HG03095 (cell line): ENCODE measurements around the gene CRYAB.
"Not testable (repeated sequence)": the region's sequence is repeated elsewhere in the genome, so short reads cannot be mapped to it uniquely, and the experiment has no call there.

Experiments
- ATAC-seq: cut with Tn5 transposase; IDR thresholded peaks from one replicate; pipeline ENCODE4 v1.9.1; 2021; ENCODE audit warnings: moderate library complexity; ENCODE audit not compliant: unreplicated experiment

Gene CRYAB

GRCh38 chr11:111910676-111911562 is 651 bp downstream of the CRYAB start:
- ATAC-seq, result no peak

GRCh38 chr11:111909378-111909777 is 2.2 kb downstream of the CRYAB start:
- no peak for ATAC-seq

GRCh38 chr11:111908639-111909305 is 2.8 kb downstream of the CRYAB start:
- ATAC-seq, result no peak

- ATAC-seq, result no peak
These were observed 4.9 kb downstream of the CRYAB start for GRCh38 chr11:111906680-111907079.

GRCh38 chr11:111905411-111905810 is 6.2 kb downstream of the CRYAB start:
- no peak for ATAC-seq

- ATAC-seq, result no peak
These were observed 24.7 kb downstream of the CRYAB start for GRCh38 chr11:111886844-111887243.

- ATAC-seq, result no peak
These were observed 25.5 kb downstream of the CRYAB start for GRCh38 chr11:111886032-111886431.

- not testable (repeated sequence) for ATAC-seq
These were observed 26.5 kb downstream of the CRYAB start for GRCh38 chr11:111885053-111885452.

GRCh38 chr11:111882202-111882601 is 29.4 kb downstream of the CRYAB start:
- ATAC-seq, result no peak

- ATAC-seq, result no peak
These were observed 32.0 kb downstream of the CRYAB start for GRCh38 chr11:111879637-111879960.

GRCh38 chr11:111878849-111879636 is 32.5 kb downstream of the CRYAB start, which contains the start of the genes CFAP68 and FDXACB1:
CFAP68 (plus strand) TSS chr11:111879541; CDS start chr11:111879561, 20 bp downstream.
FDXACB1 (minus strand) TSS chr11:111879165; CDS start chr11:111879132, 33 bp downstream.
- peak; percentile 87 for ATAC-seq

- peak; percentile 2 for ATAC-seq
These were observed 33.2 kb downstream of the CRYAB start for GRCh38 chr11:111878385-111878848.

GRCh38 chr11:111871693-111872161 is 39.8 kb downstream of the CRYAB start:
- ATAC-seq, result no peak

GRCh38 chr11:111870886-111871692 is 40.5 kb downstream of the CRYAB start, which contains the start of gene ALG9:
ALG9 (minus strand) TSS chr11:111871581; CDS start chr11:111871482, 99 bp downstream.
- ATAC-seq, result peak; percentile 87

GRCh38 chr11:111870522-111870885 is 41.1 kb downstream of the CRYAB start:
- no peak for ATAC-seq

- no peak for ATAC-seq
These were observed 41.5 kb downstream of the CRYAB start for GRCh38 chr11:111870113-111870512.

GRCh38 chr11:111860257-111860656 is 51.3 kb downstream of the CRYAB start:
- no peak for ATAC-seq
